HEK293 (cell line): ENCODE measurements around the gene ANXA3.

ENCODE experiments used
- CTCF ChIA-PET: fragments of 350-600 bp; formaldehyde crosslinking; extraction: SDS; loops from one replicate; lab custom pipeline; 2021; ENCODE audit warnings: antibody characterized with exemption; lab: Yijun Ruan, JAX
- POLR2A ChIA-PET: fragments of 300-600 bp; formaldehyde crosslinking; extraction: SDS; loops from one replicate; lab custom pipeline; 2020; ENCODE audit warnings: antibody characterized with exemption, inconsistent platforms; lab: Yijun Ruan, JAX
- H3K27ac ChIP-seq: fragments of 200-500 bp; sonication (Bioruptor generic); 2 replicates; pipeline ENCODE4 v1.5.1; 2014; ENCODE audit warnings: low read depth, low read length, control low read depth, inconsistent platforms; ENCODE audit errors: extremely low read depth
- H3K36me3 ChIP-seq, 2 experiments: fragments of 200-500 bp in 1 of 2; sonication (Bioruptor generic) in 1 of 2; 1 replicate in 1 of 2; 2 replicates in 1 of 2; pipeline ENCODE4 v1.5.1; 2014 to 2017; ENCODE audit warnings: inconsistent platforms in 2 of 2, low read length in 2 of 2; ENCODE audit not compliant: control insufficient read depth in 2 of 2, insufficient read depth in 1 of 2
- H3K4me1 ChIP-seq: fragments of 200-500 bp; sonication (Bioruptor generic); 2 replicates; pipeline ENCODE4 v1.5.1; 2014; ENCODE audit warnings: mild to moderate bottlenecking, low read length, inconsistent platforms; ENCODE audit not compliant: control insufficient read depth, insufficient read depth
- H3K4me3 ChIP-seq: 2 replicates; pipeline ENCODE4 v1.5.1; 2011; ENCODE audit warnings: low read depth, mild to moderate bottlenecking, control low read depth, low read length, moderate library complexity
- H3K9me3 ChIP-seq: fragments of 200-500 bp; sonication (Bioruptor generic); 2 replicates; pipeline ENCODE4 v1.5.1; 2014; ENCODE audit warnings: low read depth, low read length, inconsistent platforms; ENCODE audit not compliant: control insufficient read depth, insufficient read depth
- EGR2 ChIP-seq: fragments of 450-650 bp; formaldehyde crosslinking; IDR thresholded peaks from 2 replicates; pipeline ENCODE4 v1.5.1; 2016; ENCODE audit warnings: low read depth, missing biosample characterization, missing genetic modification characterization
- OSR2 ChIP-seq: fragments of 450-650 bp; formaldehyde crosslinking; IDR thresholded peaks from 2 replicates; pipeline ENCODE4 v1.5.1; 2016; ENCODE audit warnings: missing biosample characterization, missing genetic modification characterization
- PRDM1 ChIP-seq: fragments of 450-650 bp; formaldehyde crosslinking; IDR thresholded peaks from 2 replicates; pipeline ENCODE4; 2016; ENCODE audit warnings: missing biosample characterization, missing genetic modification characterization
- REPIN1 ChIP-seq: fragments of 450-650 bp; formaldehyde crosslinking; IDR thresholded peaks from 2 replicates; pipeline ENCODE4 v1.5.1; 2017; ENCODE audit warnings: missing biosample characterization, missing genetic modification characterization, low read depth
- SP7 ChIP-seq: fragments of 450-650 bp; formaldehyde crosslinking; IDR thresholded peaks from 2 replicates; pipeline ENCODE4 v1.5.1; 2016; ENCODE audit warnings: missing biosample characterization, missing genetic modification characterization
- TRIM28 ChIP-seq: IDR thresholded peaks from 2 replicates; pipeline ENCODE4 v1.6.1; 2011; ENCODE audit warnings: low read length, control low read depth, borderline replicate concordance
- ZBTB20 ChIP-seq: fragments of 450-650 bp; formaldehyde crosslinking; IDR thresholded peaks from 2 replicates; pipeline ENCODE4 v1.5.1; 2016; ENCODE audit warnings: missing biosample characterization, missing genetic modification characterization
- ZBTB48 ChIP-seq: fragments of 450-650 bp; formaldehyde crosslinking; IDR thresholded peaks from 2 replicates; pipeline ENCODE4 v1.5.1; 2016; ENCODE audit warnings: missing biosample characterization, missing genetic modification characterization
- ZBTB7A ChIP-seq: fragments of 450-650 bp; formaldehyde crosslinking; IDR thresholded peaks from 2 replicates; pipeline ENCODE4 v1.5.1; 2016; ENCODE audit warnings: low read depth, missing biosample characterization, missing genetic modification characterization
- ZFHX2 ChIP-seq: fragments of 450-650 bp; formaldehyde crosslinking; conservative IDR thresholded peaks from 2 replicates; pipeline ENCODE4 v1.5.1; 2016; ENCODE audit warnings: missing biosample characterization, missing genetic modification characterization
- ZNF155 ChIP-seq: fragments of 450-650 bp; formaldehyde crosslinking; IDR thresholded peaks from 2 replicates; pipeline ENCODE4 v1.5.1; 2016; ENCODE audit warnings: missing biosample characterization, missing genetic modification characterization
- ZNF24 ChIP-seq: fragments of 450-650 bp; formaldehyde crosslinking; IDR thresholded peaks from 2 replicates; pipeline ENCODE4 v1.5.1; 2016; ENCODE audit warnings: missing biosample characterization, missing genetic modification characterization
- ZNF433 ChIP-seq: fragments of 450-650 bp; formaldehyde crosslinking; IDR thresholded peaks from 2 replicates; pipeline ENCODE4 v1.5.1; 2016; ENCODE audit warnings: missing biosample characterization, missing genetic modification characterization, low read depth
- ZNF571 ChIP-seq: fragments of 450-650 bp; formaldehyde crosslinking; IDR thresholded peaks from 2 replicates; pipeline ENCODE4 v1.5.0; 2017; ENCODE audit warnings: missing biosample characterization, missing genetic modification characterization
- ZNF654 ChIP-seq: fragments of 450-650 bp; formaldehyde crosslinking; IDR thresholded peaks from 2 replicates; pipeline ENCODE4 v1.5.1; 2016; ENCODE audit warnings: low read depth, missing biosample characterization, missing genetic modification characterization
- ZNF658 ChIP-seq: fragments of 450-650 bp; formaldehyde crosslinking; IDR thresholded peaks from 2 replicates; pipeline ENCODE4; 2016; ENCODE audit warnings: missing biosample characterization, missing genetic modification characterization
- ZNF677 ChIP-seq: fragments of 450-650 bp; IDR thresholded peaks from 2 replicates; pipeline ENCODE4 v1.5.0; 2018; ENCODE audit warnings: missing biosample characterization, mild to moderate bottlenecking, missing genetic modification characterization, moderate library complexity
- TF ChIP-seq, protein P1 (sequence below): fragments of 450-650 bp; formaldehyde crosslinking; IDR thresholded peaks from 2 replicates; pipeline ENCODE4 v1.5.1; 2016; ENCODE audit warnings: missing biosample characterization, missing genetic modification characterization

Gene ANXA3

GRCh38 chr4:78513411-78513975 lies 38.1 kb upstream of the ANXA3 start:
- H3K4me1 ChIP-seq: no peaks in the 10 kb centered on the region
- TF ChIP-seq OSR2 (tag by site-specific recombination) (no peak), ZNF155 (tag by site-specific recombination) (no peak), ZBTB20 (no peak), PRDM1 (tag by site-specific recombination) (no peak), SP7 (tag by site-specific recombination) (no peak), ZNF571 (no peak), ZNF677 (tag by site-specific recombination) (no peak), ZNF24 (no peak), ZBTB48 (tag by site-specific recombination) (no peak)
- TF ChIP-seq, protein P1, sequence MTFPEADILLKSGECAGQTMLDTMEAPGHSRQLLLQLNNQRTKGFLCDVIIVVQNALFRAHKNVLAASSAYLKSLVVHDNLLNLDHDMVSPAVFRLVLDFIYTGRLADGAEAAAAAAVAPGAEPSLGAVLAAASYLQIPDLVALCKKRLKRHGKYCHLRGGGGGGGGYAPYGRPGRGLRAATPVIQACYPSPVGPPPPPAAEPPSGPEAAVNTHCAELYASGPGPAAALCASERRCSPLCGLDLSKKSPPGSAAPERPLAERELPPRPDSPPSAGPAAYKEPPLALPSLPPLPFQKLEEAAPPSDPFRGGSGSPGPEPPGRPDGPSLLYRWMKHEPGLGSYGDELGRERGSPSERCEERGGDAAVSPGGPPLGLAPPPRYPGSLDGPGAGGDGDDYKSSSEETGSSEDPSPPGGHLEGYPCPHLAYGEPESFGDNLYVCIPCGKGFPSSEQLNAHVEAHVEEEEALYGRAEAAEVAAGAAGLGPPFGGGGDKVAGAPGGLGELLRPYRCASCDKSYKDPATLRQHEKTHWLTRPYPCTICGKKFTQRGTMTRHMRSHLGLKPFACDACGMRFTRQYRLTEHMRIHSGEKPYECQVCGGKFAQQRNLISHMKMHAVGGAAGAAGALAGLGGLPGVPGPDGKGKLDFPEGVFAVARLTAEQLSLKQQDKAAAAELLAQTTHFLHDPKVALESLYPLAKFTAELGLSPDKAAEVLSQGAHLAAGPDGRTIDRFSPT (tag by site-specific recombination): no peak
- TF ChIP-seq, all 188 proteins: peak for 0
- H3K4me3 ChIP-seq: no peak overlapping the region
- no peak overlapping the region for H3K27ac ChIP-seq
- ChIA-PET CTCF (interaction anchor here (0.6 to 1.5 kb wide), 3 partner anchors 452 to 520 kb away, joined by 3 to 7 read pairs (median 4); no protein-coding TSS in a partner anchor), POLR2A (no interaction called here)
- H3K36me3 ChIP-seq: peaks cover 0 to 12% of the 10 kb centered on the region in 2 experiments; a peak in 1 of 3 replicates
- no peaks in the 10 kb centered on the region for H3K9me3 ChIP-seq

GRCh38 chr4:78517050-78517652 lies 34.4 kb upstream of the ANXA3 start:
- H3K27ac ChIP-seq: no peak overlapping the region
- H3K36me3 ChIP-seq: peaks cover 0 to 7% of the 10 kb centered on the region in 2 experiments; a peak in 1 of 3 replicates
- ChIA-PET POLR2A (no interaction called here), CTCF (interaction anchor here (0.6 to 3.6 kb wide), 7 partner anchors 26 to 557 kb away, joined by 3 to 17 read pairs (median 3); no protein-coding TSS in a partner anchor)
- no peak for TF ChIP-seq ZNF433
- no peak for TF ChIP-seq REPIN1 (tag by site-specific recombination)
- peak; percentile 67 for TF ChIP-seq ZNF654 (tag by site-specific recombination)
- H3K4me1 ChIP-seq: no peaks in the 10 kb centered on the region
- H3K4me3 ChIP-seq: no peak overlapping the region
- no peaks in the 10 kb centered on the region for H3K9me3 ChIP-seq

GRCh38 chr4:78518561-78518960 lies 33.0 kb upstream of the ANXA3 start:
- no peak for TF ChIP-seq ZBTB7A
- ChIA-PET CTCF (interaction anchor here (0.5 to 3.6 kb wide), 6 partner anchors 248 to 558 kb away, joined by 3 to 17 read pairs (median 4); no protein-coding TSS in a partner anchor), POLR2A (no interaction called here)
- Histone ChIP-seq H3K4me1 (no peaks in the 10 kb centered on the region), H3K27ac (no peak overlapping the region), H3K36me3 (peaks cover 0 to 9% of the 10 kb centered on the region in 2 experiments; a peak in 1 of 3 replicates), H3K9me3 (no peaks in the 10 kb centered on the region), H3K4me3 (no peak overlapping the region)

DNA sequence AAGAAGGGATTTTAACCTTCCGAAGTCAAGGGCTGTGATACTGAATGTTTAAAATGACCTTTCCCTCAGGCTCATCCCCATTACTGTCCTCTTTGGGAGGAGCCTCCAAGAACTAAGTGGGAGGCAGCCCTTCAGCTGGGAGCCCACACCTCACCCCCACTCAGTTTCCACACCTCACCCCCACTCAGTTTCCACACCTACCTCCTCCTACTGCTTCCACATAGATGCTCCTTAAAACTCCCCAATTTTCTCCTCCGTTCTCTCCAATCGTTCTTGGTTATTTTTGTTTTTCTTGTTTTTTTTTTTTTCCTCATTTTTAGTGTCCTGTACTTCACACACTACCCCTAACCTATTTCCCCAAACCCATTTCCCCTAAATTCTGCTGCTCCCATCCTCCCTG lies 31.6 kb upstream of the ANXA3 start:
- Histone ChIP-seq H3K27ac (no peak overlapping the region), H3K4me3 (no peak overlapping the region), H3K36me3 (peaks cover 0 to 10% of the 10 kb centered on the region in 2 experiments; a peak in 1 of 3 replicates), H3K4me1 (no peaks in the 10 kb centered on the region), H3K9me3 (no peaks in the 10 kb centered on the region)
- ChIA-PET POLR2A (no interaction called here), CTCF (interaction anchor here (2.4 to 3.6 kb wide), 2 partner anchors 526 to 560 kb away, joined by 8 to 17 read pairs; no protein-coding TSS in a partner anchor)
- TF ChIP-seq TRIM28: no peak
- no peak for TF ChIP-seq ZNF658
- peak; percentile 81 for TF ChIP-seq EGR2 (tag by site-specific recombination)
- peak; percentile 79 for TF ChIP-seq ZFHX2 (tag by site-specific recombination)
